ENCODE results near the gene SMAD3.

The SMAD3 gene

GRCh38 chr15:67063689-67064606 is 1.5 kb upstream of the SMAD3 start:
- DNase-seq: peak in 1 of 3 donors; percentile 42
- CTCF ChIA-PET: interaction anchor here (1.0 to 1.5 kb wide), 3 partner anchors 21 to 39 kb away, joined by 3 to 4 read pairs (median 3); no protein-coding TSS in a partner anchor
- no peaks in the 10 kb centered on the region for H3K9me3 ChIP-seq (ENCODE audit: control extremely low read depth in 1 of 5, control insufficient read depth in 4 of 5, insufficient read depth in 2 of 5, low read depth in 1 of 5, low read length in 4 of 5)
- POLR2A ChIA-PET: interaction anchor here (0.5 to 0.8 kb wide), 2 partner anchors 20 to 38 kb away, joined by 4 to 6 read pairs; no protein-coding TSS in a partner anchor
- H3K27ac ChIP-seq (ENCODE audit: insufficient read depth in 1 of 2, low read depth in 1 of 2, low read length in 2 of 2, poor library complexity in 1 of 2, severe bottlenecking in 2 of 2): no peak overlapping the region
- peak overlapping the region in 1 of 7 experiments; percentile 4 for H3K4me3 ChIP-seq (ENCODE audit: control insufficient read depth in 1 of 7, extremely low read depth in 1 of 7, insufficient read depth in 4 of 7, low read depth in 2 of 7, low read length in 6 of 7)
- no peaks in the 10 kb centered on the region for H3K36me3 ChIP-seq (ENCODE audit: control insufficient read depth in 4 of 4, insufficient read depth in 4 of 4, low read length in 3 of 4)
- 85% methylated on average over 26 of the region's 33 CpGs for WGBS (ENCODE audit: insufficient coverage)
- peaks cover 0 to 5% (median 0%) of the 10 kb centered on the region in 5 experiments for H3K27me3 ChIP-seq (replicated peaks in 2 of 5; ENCODE audit: control insufficient read depth in 4 of 5, insufficient read depth in 5 of 5, low read length in 4 of 5)
- H3K4me1 ChIP-seq (ENCODE audit: control extremely low read depth in 1 of 4, control insufficient read depth in 4 of 4, insufficient read depth in 4 of 4, low read length in 3 of 4): peaks cover 9 to 46% (median 39%) of the 10 kb centered on the region in 4 experiments

- POLR2A ChIA-PET: interaction anchor here (0.5 to 1.3 kb wide), 3 partner anchors 17 to 41 kb away, joined by 3 to 5 read pairs (median 4); no protein-coding TSS in a partner anchor
- Histone ChIP-seq H3K27ac (ENCODE audit: insufficient read depth in 1 of 2, low read depth in 1 of 2, low read length in 2 of 2, poor library complexity in 1 of 2, severe bottlenecking in 2 of 2) (peak overlapping the region in 1 of 2 experiments; percentile 54), H3K36me3 (ENCODE audit: control insufficient read depth in 4 of 4, insufficient read depth in 4 of 4, low read length in 3 of 4) (no peaks in the 10 kb centered on the region), H3K9me3 (ENCODE audit: control extremely low read depth in 1 of 5, control insufficient read depth in 4 of 5, insufficient read depth in 2 of 5, low read depth in 1 of 5, low read length in 4 of 5) (no peaks in the 10 kb centered on the region), H3K4me1 (ENCODE audit: control extremely low read depth in 1 of 4, control insufficient read depth in 4 of 4, insufficient read depth in 4 of 4, low read length in 3 of 4) (peaks cover 9 to 47% (median 44%) of the 10 kb centered on the region in 4 experiments), H3K27me3 (replicated peaks in 2 of 5; ENCODE audit: control insufficient read depth in 4 of 5, insufficient read depth in 5 of 5, low read length in 4 of 5) (peaks cover 0 to 5% (median 0%) of the 10 kb centered on the region in 5 experiments), H3K4me3 (ENCODE audit: control insufficient read depth in 1 of 7, extremely low read depth in 1 of 7, insufficient read depth in 4 of 7, low read depth in 2 of 7, low read length in 6 of 7) (peak overlapping the region; percentile 79 to 86 (median 80))
- CTCF ChIA-PET: interaction anchor here (1.0 to 1.9 kb wide), 3 partner anchors 16 to 28 kb away, joined by 3 to 6 read pairs (median 4); no protein-coding TSS in a partner anchor
- WGBS (ENCODE audit: insufficient coverage): 6% methylated on average over 55 of the region's 75 CpGs
- peak in 2 of 3 donors; percentile 52 to 76 for DNase-seq
Measured at GRCh38 chr15:67064607-67065530, 533 bp upstream of the SMAD3 start.

GRCh38 chr15:67066041-67066958 is 898 bp downstream of the SMAD3 start:
- Histone ChIP-seq H3K4me1 (ENCODE audit: control extremely low read depth in 1 of 4, control insufficient read depth in 4 of 4, insufficient read depth in 4 of 4, low read length in 3 of 4) (peaks cover 9 to 47% (median 44%) of the 10 kb centered on the region in 4 experiments), H3K27ac (ENCODE audit: insufficient read depth in 1 of 2, low read depth in 1 of 2, low read length in 2 of 2, poor library complexity in 1 of 2, severe bottlenecking in 2 of 2) (peak overlapping the region; percentile 46 to 56), H3K4me3 (ENCODE audit: control insufficient read depth in 1 of 7, extremely low read depth in 1 of 7, insufficient read depth in 4 of 7, low read depth in 2 of 7, low read length in 6 of 7) (peak overlapping the region; percentile 79 to 86 (median 80)), H3K27me3 (replicated peaks in 2 of 5; ENCODE audit: control insufficient read depth in 4 of 5, insufficient read depth in 5 of 5, low read length in 4 of 5) (peaks cover 0 to 5% (median 0%) of the 10 kb centered on the region in 5 experiments), H3K9me3 (ENCODE audit: control extremely low read depth in 1 of 5, control insufficient read depth in 4 of 5, insufficient read depth in 2 of 5, low read depth in 1 of 5, low read length in 4 of 5) (no peaks in the 10 kb centered on the region), H3K36me3 (ENCODE audit: control insufficient read depth in 4 of 4, insufficient read depth in 4 of 4, low read length in 3 of 4) (peaks cover 3 to 6% (median 5%) of the 10 kb centered on the region in 4 experiments)
- ChIA-PET POLR2A (interaction anchor here (0.7 to 1.7 kb wide), 6 partner anchors 14 to 56 kb away, joined by 3 to 6 read pairs (median 4); no protein-coding TSS in a partner anchor), CTCF (interaction anchor here (0.6 to 3.3 kb wide), 6 partner anchors 14 to 90 kb away, joined by 3 to 19 read pairs (median 5); no protein-coding TSS in a partner anchor)
- DNase-seq: peak in 1 of 3 donors; percentile 46
- 0% methylated on average over 34 of the region's 72 CpGs for WGBS (ENCODE audit: insufficient coverage)

- Histone ChIP-seq H3K36me3 (ENCODE audit: control insufficient read depth in 4 of 4, insufficient read depth in 4 of 4, low read length in 3 of 4) (peaks cover 3 to 6% (median 5%) of the 10 kb centered on the region in 4 experiments), H3K4me3 (ENCODE audit: control insufficient read depth in 1 of 7, extremely low read depth in 1 of 7, insufficient read depth in 4 of 7, low read depth in 2 of 7, low read length in 6 of 7) (peak overlapping the region; percentile 79 to 86 (median 80)), H3K4me1 (ENCODE audit: control extremely low read depth in 1 of 4, control insufficient read depth in 4 of 4, insufficient read depth in 4 of 4, low read length in 3 of 4) (peaks cover 9 to 49% (median 44%) of the 10 kb centered on the region in 4 experiments), H3K27me3 (replicated peaks in 2 of 5; ENCODE audit: control insufficient read depth in 4 of 5, insufficient read depth in 5 of 5, low read length in 4 of 5) (peaks cover 0 to 5% (median 0%) of the 10 kb centered on the region in 5 experiments), H3K27ac (ENCODE audit: insufficient read depth in 1 of 2, low read depth in 1 of 2, low read length in 2 of 2, poor library complexity in 1 of 2, severe bottlenecking in 2 of 2) (peak overlapping the region in 1 of 2 experiments; percentile 56), H3K9me3 (ENCODE audit: control extremely low read depth in 1 of 5, control insufficient read depth in 4 of 5, insufficient read depth in 2 of 5, low read depth in 1 of 5, low read length in 4 of 5) (no peaks in the 10 kb centered on the region)
- DNase-seq: no peak
- 23% methylated on average over 18 of the region's 28 CpGs for WGBS (ENCODE audit: insufficient coverage)
- POLR2A ChIA-PET: interaction anchor here (0.7 to 1.7 kb wide), 3 partner anchors 13 to 109 kb away, joined by 3 to 6 read pairs (median 6); no protein-coding TSS in a partner anchor
- CTCF ChIA-PET: interaction anchor here (1.0 to 3.3 kb wide), 4 partner anchors 9 to 35 kb away, joined by 3 to 19 read pairs (median 4); no protein-coding TSS in a partner anchor
Measured at GRCh38 chr15:67066959-67067853, 1.8 kb downstream of the SMAD3 start.

- ChIA-PET POLR2A (interaction anchor here (0.7 kb wide), 1 partner anchor 108 kb away, joined by 3 read pairs; no protein-coding TSS in a partner anchor), CTCF (interaction anchor here (1.0 to 3.3 kb wide), 3 partner anchors 8 to 24 kb away, joined by 3 to 19 read pairs (median 3); no protein-coding TSS in a partner anchor)
- Histone ChIP-seq H3K4me1 (ENCODE audit: control extremely low read depth in 1 of 4, control insufficient read depth in 4 of 4, insufficient read depth in 4 of 4, low read length in 3 of 4) (peaks cover 9 to 57% (median 47%) of the 10 kb centered on the region in 4 experiments), H3K4me3 (ENCODE audit: control insufficient read depth in 1 of 7, extremely low read depth in 1 of 7, insufficient read depth in 4 of 7, low read depth in 2 of 7, low read length in 6 of 7) (peak overlapping the region in 6 of 7 experiments; percentile 79 to 86 (median 82)), H3K36me3 (ENCODE audit: control insufficient read depth in 4 of 4, insufficient read depth in 4 of 4, low read length in 3 of 4) (peaks cover 3 to 6% (median 5%) of the 10 kb centered on the region in 4 experiments), H3K27ac (ENCODE audit: insufficient read depth in 1 of 2, low read depth in 1 of 2, low read length in 2 of 2, poor library complexity in 1 of 2, severe bottlenecking in 2 of 2) (peak overlapping the region in 1 of 2 experiments; percentile 34), H3K9me3 (ENCODE audit: control extremely low read depth in 1 of 5, control insufficient read depth in 4 of 5, insufficient read depth in 2 of 5, low read depth in 1 of 5, low read length in 4 of 5) (no peaks in the 10 kb centered on the region), H3K27me3 (replicated peaks in 2 of 5; ENCODE audit: control insufficient read depth in 4 of 5, insufficient read depth in 5 of 5, low read length in 4 of 5) (peaks cover 0 to 4% (median 0%) of the 10 kb centered on the region in 5 experiments)
- 94% methylated on average over 2 of the region's 3 CpGs for WGBS (ENCODE audit: insufficient coverage)
- DNase-seq: peak in 2 of 3 donors; percentile 52 to 71
Measured at GRCh38 chr15:67067930-67068551, 2.6 kb downstream of the SMAD3 start.
